Muscle of leg (tissue), 11 donors: ENCODE data around the gene SYNRG. TPM values are rescaled to one million over a fixed set of nuclear protein-coding genes. Genes with fewer than 3 reads are reported as not detected.
"Not testable (repeated sequence)": the region's sequence is repeated elsewhere in the genome, so short reads cannot be mapped to it uniquely, and the experiment has no call there.

Source experiments
- DNase-seq: peaks from one replicate; pipeline ENCODE4 v3.0.0; 2013
- H3K27ac ChIP-seq: one replicate; pipeline ENCODE4 v1.5.1; 2013; ENCODE audit warnings: mild to moderate bottlenecking, low read length, control low read depth
- H3K27me3 ChIP-seq: one replicate; pipeline ENCODE4 v1.6.1; 2013; ENCODE audit warnings: low read length; ENCODE audit not compliant: control insufficient read depth, insufficient read depth
- H3K36me3 ChIP-seq: one replicate; pipeline ENCODE4 v1.6.1; 2013; ENCODE audit warnings: low read length; ENCODE audit not compliant: control insufficient read depth, insufficient read depth
- H3K4me1 ChIP-seq: one replicate; pipeline ENCODE4 v1.6.1; 2013; ENCODE audit warnings: low read length; ENCODE audit not compliant: control insufficient read depth, insufficient read depth
- H3K4me3 ChIP-seq: one replicate; pipeline ENCODE4 v1.5.1; 2013; ENCODE audit warnings: low read length, control low read depth
- H3K9me3 ChIP-seq: replicated peaks from 2 replicates; pipeline ENCODE4 v1.6.1; 2013; ENCODE audit warnings: low read depth, low read length; ENCODE audit not compliant: control insufficient read depth
- WGBS: methylation state at CpG from one replicate; pipeline ENCODE4 v1.1.5; 2013; ENCODE audit warnings: missing lambda C conversion rate; ENCODE audit not compliant: insufficient coverage; 5-methylcytosine and 5-hydroxymethylcytosine counted together
- polyA plus RNA-seq, 8 donors: library from polyadenylated mRNA; unstranded; fragments of 120-200 nt; gene quantifications; one replicate each; pipeline versions ENCODE4 v1.2.1 to v1.2.3, GENCODE V29; 2013; ENCODE audit warnings: inconsistent platforms in 1 of 8, low replicate concordance in 1 of 8; ENCODE audit not compliant: insufficient read length in 8 of 8, insufficient read depth in 1 of 8
- total RNA-seq: library from RNA; stranded (reverse); fragments of 120-200 nt; gene quantifications from one replicate; pipeline ENCODE4 v1.2.4, GENCODE V29; 2013

SYNRG gene
- total and polyA plus RNA-seq, 9 donors = 14.5 to 27.2 (median 21.2) TPM

- Histone ChIP-seq H3K4me1 (peaks cover 2% of the 10 kb centered on the region), H3K27ac (no peak overlapping the region), H3K4me3 (no peak overlapping the region), H3K27me3 (peaks cover 3% of the 10 kb centered on the region), H3K9me3 (no peaks in the 10 kb centered on the region), H3K36me3 (peaks cover 14% of the 10 kb centered on the region)
- DNase-seq = no peak
Measured at GRCh38 chr17:37640015-37640414, 30.8 kb upstream of the SYNRG start.

DNA sequence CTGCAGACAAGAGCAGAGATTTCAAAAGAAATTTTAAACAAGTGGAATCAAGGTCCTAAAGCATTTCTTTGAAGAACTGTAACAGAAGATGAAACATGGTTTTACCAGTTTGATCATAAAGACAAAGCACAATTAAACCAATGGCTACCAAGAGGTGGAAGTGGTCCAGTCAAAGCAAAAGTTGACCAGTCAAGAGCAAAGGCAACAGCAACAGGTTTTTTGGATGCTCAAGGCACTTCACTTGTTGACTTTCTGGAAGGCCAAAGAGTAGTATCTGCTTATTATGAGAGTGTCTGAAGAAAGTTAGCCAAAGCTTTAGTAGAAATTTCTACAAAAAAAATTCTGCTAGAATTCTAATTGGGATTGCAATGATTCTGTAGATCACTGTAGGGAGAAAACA is 28.7 kb upstream of the SYNRG start:
- Histone ChIP-seq H3K36me3 (peaks cover 14% of the 10 kb centered on the region), H3K4me3 (no peak overlapping the region), H3K27me3 (no peaks in the 10 kb centered on the region), H3K27ac (no peak overlapping the region), H3K9me3 (no peaks in the 10 kb centered on the region), H3K4me1 (peaks cover 2% of the 10 kb centered on the region)
- no peak for DNase-seq

DNA sequence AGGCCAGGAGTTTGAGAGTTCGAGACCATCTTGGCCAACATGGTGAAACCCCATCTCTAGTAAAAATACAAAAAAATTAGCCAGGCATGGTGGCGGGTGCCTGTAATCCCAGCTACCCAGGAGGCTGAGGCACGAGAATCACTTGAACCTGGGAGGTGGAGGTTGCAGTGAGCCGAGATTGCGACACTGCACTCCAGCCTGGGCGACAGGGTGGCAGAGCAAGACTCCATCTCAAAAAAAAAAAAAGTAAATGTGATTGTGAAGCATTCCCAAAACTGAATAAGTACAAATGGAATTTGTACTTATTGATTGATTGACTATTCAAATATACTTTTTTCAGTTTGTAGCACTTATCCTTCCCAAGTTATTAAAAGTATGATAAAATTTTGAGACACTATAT is 7.2 kb upstream of the SYNRG start:
- WGBS = 100% methylated on average over 2 of the region's 6 CpGs
- not testable (repeated sequence) for H3K4me1 ChIP-seq, H3K9me3 ChIP-seq, DNase-seq, H3K27me3 ChIP-seq, H3K27ac ChIP-seq, H3K4me3 ChIP-seq
- peaks cover 34% of the 10 kb centered on the region for H3K36me3 ChIP-seq

DNA sequence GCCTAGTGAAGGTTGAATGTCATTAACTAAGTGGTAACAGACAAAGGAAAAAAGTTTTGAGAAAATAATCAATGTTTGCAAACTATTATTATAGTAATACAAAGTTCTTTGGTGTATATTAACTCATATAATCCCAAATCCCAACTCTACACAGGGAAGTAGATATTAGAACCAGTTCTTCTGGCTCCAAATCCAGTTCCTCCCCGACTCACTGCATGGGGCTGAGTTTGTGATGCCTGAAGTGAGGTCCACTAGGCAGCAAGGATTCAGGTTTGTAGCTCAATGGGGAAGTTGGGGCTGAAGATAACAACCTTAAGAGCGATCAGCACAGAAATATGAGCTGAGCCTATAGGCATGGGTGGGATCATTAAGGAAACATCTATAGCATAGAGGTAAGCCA is 5.6 kb upstream of the SYNRG start:
- peaks cover 1% of the 10 kb centered on the region for H3K4me1 ChIP-seq
- peaks cover 27% of the 10 kb centered on the region for H3K36me3 ChIP-seq
- no peak for DNase-seq
- H3K9me3 ChIP-seq = no peaks in the 10 kb centered on the region
- H3K27me3 ChIP-seq = no peaks in the 10 kb centered on the region
- H3K27ac ChIP-seq = no peak overlapping the region
- H3K4me3 ChIP-seq = no peak overlapping the region
- 100% methylated on average over 2 of the region's 2 CpGs for WGBS

- no CpG with 5 or more reads among the region's 5 CpGs for WGBS
- DNase-seq = no peak
- Histone ChIP-seq H3K4me3 (no peak overlapping the region), H3K9me3 (no peaks in the 10 kb centered on the region), H3K4me1 (peaks cover 3% of the 10 kb centered on the region), H3K27me3 (no peaks in the 10 kb centered on the region), H3K36me3 (peaks cover 23% of the 10 kb centered on the region), H3K27ac (no peak overlapping the region)
Measured at GRCh38 chr17:37614391-37614790, 5.2 kb upstream of the SYNRG start.

DNA sequence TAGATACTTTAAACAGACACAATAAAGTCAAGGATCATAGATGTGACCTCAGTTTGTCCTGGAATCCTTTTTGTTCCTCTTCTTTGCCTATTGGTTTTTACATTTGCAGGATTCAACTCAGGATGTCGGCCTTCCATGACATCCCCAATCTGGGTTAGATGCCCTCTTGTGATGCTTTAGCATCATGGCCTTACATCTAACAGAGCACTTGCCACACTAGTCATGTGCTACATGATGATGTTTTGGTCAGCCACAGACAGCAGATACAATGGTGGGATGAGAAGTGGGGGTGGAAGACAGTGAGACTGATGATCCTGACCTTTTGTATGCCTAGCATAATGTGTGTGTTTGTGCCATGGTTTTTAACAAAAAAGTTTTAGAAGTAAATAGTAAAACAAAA is 1.8 kb upstream of the SYNRG start:
- no peak for DNase-seq
- Histone ChIP-seq H3K27ac (no peak overlapping the region), H3K36me3 (peaks cover 9% of the 10 kb centered on the region), H3K27me3 (no peaks in the 10 kb centered on the region), H3K9me3 (no peaks in the 10 kb centered on the region), H3K4me3 (no peak overlapping the region), H3K4me1 (peaks cover 6% of the 10 kb centered on the region)
- 100% methylated on average over 1 of the region's 1 CpG for WGBS

DNA sequence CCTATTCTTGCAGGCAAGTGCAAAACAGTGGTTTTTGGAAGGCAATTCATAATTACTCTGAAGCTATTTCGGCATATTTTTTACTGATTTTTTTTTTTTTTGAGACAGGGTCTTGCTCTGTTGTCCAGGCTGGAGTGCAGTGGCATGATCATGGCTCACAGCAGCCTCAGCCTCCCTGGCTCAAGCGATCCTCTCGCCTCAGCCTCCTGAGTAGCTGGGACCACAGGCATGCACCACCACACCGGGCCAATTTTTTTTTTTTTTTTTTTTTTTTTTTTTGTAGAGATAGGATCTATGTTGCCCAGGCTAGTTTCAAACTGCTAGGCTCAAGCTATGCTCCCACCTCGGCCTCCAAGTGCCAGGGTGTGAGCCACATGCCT is 813 bp upstream of the SYNRG start:
- H3K9me3 ChIP-seq, H3K4me1 ChIP-seq, H3K27me3 ChIP-seq: not testable (repeated sequence)
- 90% methylated on average over 2 of the region's 5 CpGs for WGBS
- Histone ChIP-seq H3K4me3 (peak overlapping the region; percentile 94), H3K27ac (peak overlapping the region; percentile 81), H3K36me3 (peaks cover 13% of the 10 kb centered on the region)
- peak; percentile 6 for DNase-seq

DNA sequence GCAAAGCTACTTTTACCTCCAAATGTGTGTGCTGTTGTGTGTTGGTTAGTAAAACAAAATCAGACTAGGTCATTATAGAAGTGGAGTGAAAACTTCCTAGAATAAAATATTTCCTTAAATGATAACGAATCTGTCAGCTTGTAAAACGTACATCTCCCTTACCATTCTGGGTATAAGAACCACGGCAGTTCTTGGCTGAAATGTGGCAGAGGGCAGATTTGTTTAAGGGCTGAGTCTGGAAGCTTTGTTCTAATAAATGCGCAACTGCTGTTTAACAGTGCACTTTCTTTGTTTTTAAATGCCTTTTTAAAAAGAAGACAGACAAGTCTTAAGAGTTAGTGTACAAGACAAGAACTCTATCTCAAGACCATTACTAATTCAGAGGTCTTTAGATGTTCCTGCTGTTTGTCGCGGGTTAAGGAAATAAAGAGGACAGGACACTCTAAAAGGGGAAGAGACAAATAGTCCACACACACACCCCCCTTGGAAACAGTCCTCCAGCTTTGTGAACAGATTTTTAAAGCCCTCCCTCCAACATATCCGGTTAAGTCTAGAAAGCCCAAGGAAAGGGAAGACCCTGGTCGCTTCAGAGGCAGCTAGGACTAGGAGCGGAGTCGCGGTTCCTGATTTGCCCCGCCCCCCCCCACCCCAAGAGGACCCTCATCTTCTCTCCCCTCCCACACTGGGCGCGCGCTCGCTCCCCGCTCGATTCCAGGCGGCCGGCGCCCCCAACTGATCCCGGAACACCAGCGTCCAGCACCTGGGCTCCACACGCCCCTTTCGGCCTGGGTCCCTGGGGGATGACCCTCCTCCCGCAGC is 658 bp downstream of the SYNRG start:
- Histone ChIP-seq H3K4me3 (peak overlapping the region; percentile 94), H3K27me3 (no peaks in the 10 kb centered on the region), H3K4me1 (peaks cover 6% of the 10 kb centered on the region), H3K9me3 (peaks cover 2% of the 10 kb centered on the region), H3K36me3 (peaks cover 7% of the 10 kb centered on the region), H3K27ac (peak overlapping the region; percentile 97)
- 1% methylated on average over 16 of the region's 26 CpGs for WGBS
- peak; percentile 86 for DNase-seq

- Histone ChIP-seq H3K27me3 (no peaks in the 10 kb centered on the region), H3K9me3 (peaks cover 2% of the 10 kb centered on the region), H3K4me1 (peaks cover 6% of the 10 kb centered on the region), H3K36me3 (peaks cover 7% of the 10 kb centered on the region), H3K27ac (no peak overlapping the region), H3K4me3 (peak overlapping the region; percentile 94)
- 91% methylated on average over 11 of the region's 26 CpGs for WGBS
- DNase-seq = no peak
Measured at GRCh38 chr17:37607637-37608331, 1.4 kb downstream of the SYNRG start.

DNA sequence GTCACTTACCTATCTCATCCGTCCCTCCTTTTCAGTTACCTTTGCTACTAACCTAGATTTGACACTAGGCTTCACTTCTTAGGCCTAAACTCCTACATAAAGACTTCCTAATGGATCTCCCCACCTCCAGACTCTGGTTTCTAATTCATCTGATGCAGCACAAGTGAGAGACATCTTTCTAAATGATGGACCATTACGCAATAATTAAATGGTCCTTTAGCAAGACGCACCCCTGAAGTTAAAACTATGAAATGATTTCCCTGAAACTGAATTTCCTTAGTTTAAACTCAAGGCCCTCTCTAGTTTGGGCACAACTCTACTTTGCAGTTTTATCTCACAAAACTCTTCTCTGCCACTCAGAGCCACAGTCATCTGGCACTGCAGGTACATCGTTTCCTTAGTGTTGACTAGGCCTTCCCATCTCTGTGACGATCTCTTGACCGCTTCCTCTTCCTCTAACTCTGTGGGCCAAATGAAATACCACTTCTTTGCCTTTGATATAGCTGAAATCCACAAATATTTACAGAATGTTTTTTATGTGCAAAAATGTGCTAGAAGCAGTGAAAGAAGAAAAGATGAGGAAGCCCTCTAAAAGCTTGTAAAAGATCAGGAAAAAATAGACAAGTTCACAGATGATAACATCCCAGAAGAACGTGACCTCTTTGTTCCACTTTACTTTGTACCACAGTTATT is 3.3 kb downstream of the SYNRG start:
- Histone ChIP-seq H3K4me3 (no peak overlapping the region), H3K4me1 (peaks cover 6% of the 10 kb centered on the region)
- WGBS = 93% methylated on average over 4 of the region's 7 CpGs

More for the DNA sequence above, 3.3 kb downstream of the SYNRG start:
- Histone ChIP-seq H3K27ac (no peak overlapping the region), H3K36me3 (peaks cover 6% of the 10 kb centered on the region), H3K27me3 (no peaks in the 10 kb centered on the region), H3K9me3 (peaks cover 2% of the 10 kb centered on the region)
- DNase-seq = no peak
